Measurements from ENCODE around the gene ACOT11.
"Not testable (repeated sequence)": the region's sequence is repeated elsewhere in the genome, so short reads cannot be mapped to it uniquely, and the experiment has no call there.

The ACOT11 gene

DNA sequence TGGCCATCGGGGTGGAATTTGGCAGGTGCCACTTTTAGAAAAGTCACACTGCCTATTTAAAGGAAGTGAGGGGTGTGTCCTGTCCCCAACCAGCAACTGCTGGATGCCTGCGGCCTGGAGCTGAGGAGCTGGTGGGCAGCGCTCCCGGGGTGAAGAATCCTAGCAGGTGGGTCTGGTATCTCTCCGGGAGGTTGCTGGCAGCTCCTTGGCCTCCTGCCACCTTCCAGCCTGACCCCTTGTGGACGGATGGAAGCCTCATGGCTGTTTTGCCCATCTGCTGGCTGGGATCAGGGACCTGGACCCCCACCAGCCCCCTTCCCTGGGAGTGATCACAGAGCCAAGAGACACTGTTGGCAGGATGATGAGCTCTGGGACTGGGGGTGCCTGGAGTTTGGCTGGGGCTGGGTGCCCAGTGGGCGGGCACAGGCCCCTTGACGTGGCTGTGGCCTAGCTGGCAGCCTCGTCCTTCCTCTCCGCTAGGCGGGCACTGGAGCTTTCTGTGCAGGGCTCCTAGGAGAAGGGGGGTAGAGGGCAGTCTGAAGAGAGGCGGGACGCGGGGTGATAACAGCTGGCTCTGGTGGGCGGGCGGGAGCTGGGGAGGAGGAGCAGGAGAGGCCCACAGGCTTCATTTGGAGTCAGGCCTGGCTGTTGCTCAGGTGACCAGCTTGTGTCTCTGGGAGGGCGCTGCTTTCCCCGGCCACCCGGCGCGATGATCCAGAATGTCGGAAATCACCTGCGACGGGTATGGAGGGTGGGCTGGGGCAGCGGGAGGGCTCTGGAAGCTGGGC is at the start of gene ACOT11:
Gene ACOT11 (plus strand): TSS at position 628 of the 788 bp plus-strand sequence. CDS start 82 bp downstream, at position 710.
- DNase-seq (ENCODE audit: low read depth) = no peak

DNA sequence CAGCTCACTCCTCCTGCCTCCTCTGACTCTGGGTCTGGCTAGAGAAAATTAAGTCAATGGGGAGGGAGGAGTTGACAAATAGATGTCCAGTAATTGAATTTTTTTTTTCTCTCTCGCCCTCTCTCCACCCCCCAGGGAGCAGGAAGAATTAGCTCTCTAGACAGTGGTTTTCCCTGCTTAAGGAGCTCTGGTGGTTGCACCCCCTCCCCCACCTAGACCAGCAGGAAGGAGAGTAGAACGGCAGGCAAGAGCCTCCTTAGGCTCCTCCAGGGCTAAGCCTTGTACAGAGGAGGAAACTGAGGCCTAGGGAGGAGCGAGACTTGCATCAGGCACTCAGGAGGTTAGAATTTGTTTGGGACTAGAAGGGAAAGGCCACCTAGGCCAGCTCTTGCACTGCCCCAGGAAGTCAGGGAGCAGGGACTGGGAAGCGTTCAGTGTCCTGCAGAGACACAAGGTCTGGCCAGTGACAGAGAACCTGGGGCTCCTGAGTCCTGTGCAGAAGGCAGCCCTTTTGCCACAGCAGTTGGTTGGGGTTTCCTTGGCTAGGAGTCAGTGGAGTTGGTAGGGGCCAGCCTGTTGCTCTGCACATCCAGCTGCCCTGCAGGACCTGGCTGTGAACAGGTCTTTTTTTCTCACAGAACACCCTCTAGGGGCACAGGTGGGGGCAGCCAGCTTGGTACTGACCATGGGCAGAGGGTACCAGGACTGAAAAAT is 49.5 kb upstream of the ACOT11 start:
- DNase-seq (ENCODE audit: low read depth) = no peak

DNA sequence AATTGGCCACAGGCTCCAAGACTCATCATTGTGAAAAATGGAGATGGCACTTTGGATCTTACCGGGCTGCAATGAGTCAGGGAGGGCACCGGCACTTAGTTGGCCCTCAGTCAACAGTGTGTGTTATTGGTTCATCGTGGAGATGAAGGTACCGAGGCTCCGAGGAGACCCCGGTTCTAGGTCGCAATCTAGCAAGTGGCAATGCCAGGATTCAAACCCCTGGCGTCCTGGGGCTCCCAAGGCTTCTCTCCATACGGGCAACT is 49.0 kb upstream of the ACOT11 start:
- DNase-seq (ENCODE audit: low read depth) = no peak

- DNase-seq (ENCODE audit: low read depth) = no peak
Measured at GRCh38 chr1:54499360-54500106, 48.5 kb upstream of the ACOT11 start.

DNA sequence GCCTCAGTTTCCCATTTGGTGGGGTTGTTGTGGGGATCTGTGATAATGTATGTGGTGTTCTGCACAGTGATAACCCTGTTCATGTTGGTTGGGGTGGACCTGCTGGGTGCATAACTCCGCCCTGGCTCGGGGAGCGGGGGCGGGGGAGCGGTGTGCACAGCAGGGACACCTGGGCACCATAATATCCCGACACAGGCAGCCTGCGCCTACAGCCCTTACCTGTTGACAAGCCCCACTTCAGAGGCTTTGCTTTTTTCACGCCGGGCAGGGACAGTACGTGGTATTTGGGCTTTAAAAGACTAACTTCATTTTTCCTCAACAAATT is 48.0 kb upstream of the ACOT11 start:
- no peak for DNase-seq (ENCODE audit: low read depth)

DNA sequence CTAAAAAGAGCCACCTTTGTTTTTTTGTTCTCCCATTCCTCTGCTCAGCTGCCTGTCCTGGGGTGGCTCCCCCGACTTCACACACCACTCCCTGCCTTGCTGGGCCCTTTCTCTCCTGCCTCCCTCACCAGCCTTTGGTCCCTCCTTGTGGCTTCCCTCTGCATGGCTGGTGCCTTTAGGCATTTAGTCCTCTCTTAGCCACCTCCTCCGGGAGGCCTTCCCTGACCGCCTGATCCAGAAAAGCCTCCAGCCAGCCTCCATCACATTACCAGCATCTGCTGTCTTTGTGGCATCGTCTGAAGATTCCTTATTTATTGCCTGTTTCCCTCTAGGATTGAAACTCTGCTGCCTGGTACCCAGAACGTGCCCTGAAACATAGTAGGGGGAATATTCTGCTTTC is 46.2 kb upstream of the ACOT11 start:
- DNase-seq (ENCODE audit: low read depth) = no peak

GRCh38 chr1:54502342-54502741 is 45.7 kb upstream of the ACOT11 start:
- DNase-seq (ENCODE audit: low read depth) = no peak

- DNase-seq (ENCODE audit: low read depth) = no peak
Measured at GRCh38 chr1:54506594-54506993, 41.4 kb upstream of the ACOT11 start.

DNA sequence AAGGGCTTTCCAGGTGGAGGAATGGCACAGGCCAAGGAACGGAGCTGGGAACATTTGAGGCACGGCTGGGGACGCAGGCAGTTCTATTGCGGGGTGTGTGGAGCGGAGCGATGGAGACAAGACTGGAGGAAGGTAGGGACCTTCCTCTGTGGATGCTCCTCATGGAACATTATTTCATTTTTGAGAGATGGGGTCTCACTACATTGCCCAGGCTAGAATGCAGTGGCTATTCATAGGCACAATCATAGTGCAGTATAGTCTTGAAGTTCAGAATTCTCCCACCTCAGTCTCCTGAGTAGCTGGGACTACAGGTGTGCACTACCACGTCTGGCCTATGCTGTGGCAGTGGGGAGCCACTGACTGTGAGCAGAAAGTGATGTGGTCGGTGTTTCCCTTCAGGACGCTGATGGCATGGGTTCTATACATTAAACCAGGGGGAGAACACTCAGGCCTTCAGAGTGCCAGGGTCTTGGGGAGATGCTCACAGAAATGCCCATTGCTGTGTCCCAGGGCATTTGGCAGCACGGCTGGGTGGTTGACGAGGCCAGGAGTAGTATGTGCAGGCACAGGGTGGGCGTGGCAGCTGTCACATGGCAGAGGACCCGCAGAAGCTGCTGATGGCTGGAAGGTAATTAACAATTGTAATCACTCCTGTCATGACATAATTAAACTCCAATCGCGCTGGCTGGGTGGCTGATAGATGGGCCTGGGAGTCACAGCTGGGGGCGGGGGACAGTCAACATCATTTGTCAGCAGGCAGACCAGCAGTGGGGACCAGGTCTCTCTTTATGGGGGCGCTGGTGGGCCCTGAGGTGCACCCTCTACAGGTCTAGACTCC is 40.8 kb upstream of the ACOT11 start:
- no peak for DNase-seq (ENCODE audit: low read depth)

DNA sequence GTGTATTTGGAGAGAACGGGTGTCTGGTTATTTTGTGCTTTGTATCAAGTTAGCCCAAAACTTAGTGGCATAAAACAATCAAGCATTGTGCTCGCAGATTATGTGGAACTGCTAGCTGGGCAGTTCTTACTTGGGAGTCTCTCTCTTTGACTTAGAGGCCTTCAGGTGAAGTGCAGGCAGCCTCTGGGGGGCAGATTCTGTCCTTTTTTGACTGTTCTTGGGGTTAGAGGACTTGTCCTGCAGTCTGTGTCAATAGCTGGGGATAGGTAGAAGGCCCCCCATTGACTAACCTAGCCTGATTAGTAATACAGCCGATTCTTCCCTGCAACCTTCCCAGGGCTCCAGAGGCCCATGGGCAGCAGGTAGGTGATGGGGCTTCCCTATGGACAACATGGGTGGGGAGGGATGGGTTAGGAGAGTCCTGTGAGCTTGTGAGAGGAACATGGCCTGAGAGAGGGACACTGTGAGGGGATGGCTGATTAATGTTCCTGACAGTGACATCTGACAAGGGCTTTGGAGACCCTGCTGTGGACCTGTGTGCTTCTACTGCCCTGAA is 37.2 kb upstream of the ACOT11 start:
- no peak for DNase-seq (ENCODE audit: low read depth)

DNA sequence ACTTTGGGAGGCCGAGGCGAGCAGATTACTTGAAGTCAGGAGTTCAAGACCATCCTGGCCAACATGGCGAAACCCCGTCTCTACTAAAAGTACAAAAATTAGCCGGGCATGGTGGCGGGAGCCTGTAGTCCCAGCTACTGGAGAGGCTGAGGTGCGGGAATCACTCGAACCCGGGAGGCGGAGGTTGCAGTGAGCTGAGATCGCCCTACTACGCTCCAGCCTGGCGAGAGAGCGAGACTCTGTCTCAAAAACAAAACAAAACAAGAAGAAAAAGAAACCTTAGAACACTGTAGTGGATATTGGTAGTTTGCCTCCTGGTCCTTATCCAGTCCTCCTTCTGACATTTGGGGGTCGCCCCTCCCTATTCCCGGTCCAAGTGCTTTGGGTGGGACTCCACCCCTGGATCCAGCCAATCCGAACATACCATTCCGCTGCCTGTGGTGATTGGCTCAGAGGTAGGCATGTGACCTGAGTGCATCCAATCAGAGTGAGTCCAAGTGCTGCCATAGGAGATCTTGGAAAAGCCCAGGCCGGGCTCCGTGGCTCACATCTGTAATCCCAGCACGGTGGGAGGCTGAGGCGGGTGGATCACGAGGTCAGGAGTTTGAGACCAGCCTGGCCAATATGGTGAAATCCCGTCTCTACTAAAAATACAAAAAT is 34.0 kb upstream of the ACOT11 start:
- not testable (repeated sequence) for DNase-seq (ENCODE audit: low read depth)

DNA sequence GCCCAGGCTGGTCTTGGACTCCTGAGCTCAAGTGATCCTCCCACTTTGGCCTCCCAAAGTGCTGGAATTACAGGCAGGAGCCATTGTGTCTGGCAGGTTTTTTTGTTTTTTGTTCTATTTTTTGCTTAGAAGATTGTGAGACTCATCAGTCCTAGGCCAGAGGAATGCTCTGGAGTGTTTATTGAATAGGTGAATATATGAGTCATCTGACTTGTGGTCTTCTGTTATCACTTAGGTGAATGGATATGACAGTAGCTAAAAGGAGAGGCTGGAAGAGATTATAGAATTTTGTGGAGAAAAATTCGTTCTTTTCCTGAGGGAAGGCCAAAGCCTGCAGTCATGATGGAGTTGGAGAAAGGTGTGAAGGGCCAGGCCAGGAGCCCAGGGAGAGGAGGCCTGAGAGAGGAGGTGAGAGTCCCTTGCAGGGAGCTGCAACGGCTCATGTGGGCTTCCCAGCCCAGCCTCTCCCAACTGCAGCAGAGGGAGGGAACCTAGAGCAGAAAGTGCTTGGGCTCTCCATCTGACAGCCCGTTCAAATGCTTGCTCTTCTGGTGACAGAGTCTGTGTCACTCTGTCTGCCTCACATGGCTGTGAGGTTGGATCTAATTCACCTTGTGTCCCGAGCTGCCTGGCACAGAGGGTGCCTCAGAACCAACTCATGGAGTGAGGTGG is 31.6 kb upstream of the ACOT11 start:
- DNase-seq (ENCODE audit: low read depth) = no peak

DNA sequence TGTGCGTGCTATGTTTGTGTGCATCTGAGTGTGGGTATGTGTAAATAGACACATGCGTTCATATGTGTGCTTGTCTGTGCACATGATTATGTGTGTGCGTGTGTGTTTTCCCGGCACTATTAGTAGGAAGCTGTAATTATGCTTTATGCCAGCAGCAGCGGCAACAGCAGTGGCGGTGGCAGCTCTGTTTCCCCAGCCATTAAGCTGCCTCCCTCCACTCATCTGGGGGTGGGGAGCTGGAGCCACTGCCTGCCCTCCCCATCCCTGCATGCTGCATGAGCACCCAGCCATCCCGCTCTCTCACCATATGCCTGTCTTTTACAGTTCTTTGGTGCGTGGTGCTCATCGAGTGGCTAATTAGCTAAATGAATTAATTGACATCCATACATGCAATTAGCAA is 30.5 kb upstream of the ACOT11 start:
- DNase-seq (ENCODE audit: low read depth) = no peak

GRCh38 chr1:54518489-54518888 is 29.5 kb upstream of the ACOT11 start:
- no peak for DNase-seq (ENCODE audit: low read depth)

- DNase-seq (ENCODE audit: low read depth) = no peak
Measured at GRCh38 chr1:54519709-54520108, 28.3 kb upstream of the ACOT11 start.

GRCh38 chr1:54520631-54521321 is 27.3 kb upstream of the ACOT11 start:
- DNase-seq (ENCODE audit: low read depth) = no peak

GRCh38 chr1:54526565-54526964 is 21.5 kb upstream of the ACOT11 start:
- not testable (repeated sequence) for DNase-seq (ENCODE audit: low read depth)

- DNase-seq (ENCODE audit: low read depth) = no peak
Measured at GRCh38 chr1:54528613-54529012, 19.4 kb upstream of the ACOT11 start.

DNA sequence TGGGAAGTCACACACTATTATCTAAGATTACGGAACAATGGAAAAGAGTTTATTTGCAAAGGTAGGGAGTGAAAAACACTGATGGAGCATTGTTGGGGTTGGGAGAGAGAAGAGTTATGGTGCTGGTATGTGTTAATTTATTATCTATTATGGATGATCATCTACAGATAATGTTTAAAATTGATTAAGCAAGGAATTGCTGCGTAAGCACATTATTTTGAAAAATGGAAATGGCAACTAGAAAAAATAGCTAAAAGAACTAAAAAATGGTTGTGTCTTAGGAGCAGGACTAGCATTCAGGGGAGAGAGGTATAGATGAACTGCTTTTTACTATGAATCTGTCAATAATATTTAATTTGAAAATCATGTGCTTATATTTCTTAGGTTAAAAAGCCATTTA is 16.0 kb upstream of the ACOT11 start:
- no peak for DNase-seq (ENCODE audit: low read depth)

GRCh38 chr1:54536656-54537055 is 11.4 kb upstream of the ACOT11 start:
- DNase-seq (ENCODE audit: low read depth) = not testable (repeated sequence)

All from activated T-helper 1 cell treated with Interleukin-2 at 50 U/mL for 16 hours (primary cell).